Thoracic aorta (tissue), 2 donors: ENCODE data around the gene LSM14B. TPM values are rescaled to one million over a fixed set of nuclear protein-coding genes. Genes with fewer than 3 reads are reported as not detected.

Experiments
- ATAC-seq: fragments of 150-250 bp; one replicate; pipeline ENCODE4 v1.8.0; 2017; ENCODE audit warnings: low read depth; ENCODE audit not compliant: insufficient number of reproducible peaks, low FRiP score
- DNase-seq: peaks from one replicate; pipeline ENCODE4 v3.0.0-alpha.2; 2020; ENCODE audit warnings: low spot score
- H3K27ac ChIP-seq, 2 donors: fragments of 200-600 bp; sonication (generic); 1 replicate in 1 of 2; 2 replicates in 1 of 2; pipeline ENCODE4 v1.5.1; 2016; ENCODE audit warnings: mild to moderate bottlenecking in 2 of 2, moderate library complexity in 2 of 2
- H3K27me3 ChIP-seq: fragments of 200-600 bp; sonication (generic); replicated peaks from 2 replicates; pipeline ENCODE4 v1.6.0; 2016; ENCODE audit warnings: mild to moderate bottlenecking; ENCODE audit not compliant: insufficient read depth
- H3K36me3 ChIP-seq: fragments of 200-600 bp; sonication (generic); one replicate; pipeline ENCODE4 v1.5.1; 2016
- H3K4me1 ChIP-seq, 2 donors: fragments of 200-600 bp; sonication (generic); 1 replicate in 1 of 2; 2 replicates in 1 of 2; pipeline versions ENCODE4 v1.5.1 to v1.6.0; 2016; ENCODE audit warnings: low read depth in 2 of 2, mild to moderate bottlenecking in 1 of 2; ENCODE audit not compliant: control insufficient read depth in 1 of 2
- H3K4me3 ChIP-seq: fragments of 200-600 bp; sonication (generic); 2 replicates; pipeline ENCODE4 v1.5.1; 2016; ENCODE audit warnings: mild to moderate bottlenecking
- H3K9me3 ChIP-seq: fragments of 200-600 bp; sonication (generic); 2 replicates; pipeline ENCODE4 v1.5.1; 2016
- CTCF ChIP-seq: fragments of 200-600 bp; sonication (generic); IDR thresholded peaks from one replicate; pipeline ENCODE4 v1.5.1; 2019; ENCODE audit warnings: antibody characterized with exemption
- total RNA-seq, 2 donors: library from RNA; depleted of rRNA; stranded (reverse); fragments of >200 nt; gene quantifications; one replicate each; pipeline versions ENCODE4 v1.1.0 to v1.2.3, GENCODE V29; 2016

The LSM14B gene
- total RNA-seq, 2 donors from 2014 or later, result 11.4 to 38.7 TPM

GRCh38 chr20:62096421-62097380 is 25.6 kb upstream of the LSM14B start:
- DNase-seq (no peak), ATAC-seq (peak; percentile 55)
- no peaks in the 10 kb centered on the region for H3K27me3 ChIP-seq
- no peaks in the 10 kb centered on the region for H3K36me3 ChIP-seq
- TF ChIP-seq CTCF, result no peak
- H3K9me3 ChIP-seq, result peaks cover 6% of the 10 kb centered on the region
- no peaks in the 10 kb centered on the region for H3K4me1 ChIP-seq
- H3K27ac ChIP-seq, result no peak overlapping the region
- H3K4me3 ChIP-seq, result no peak overlapping the region

GRCh38 chr20:62097881-62098407 is 24.3 kb upstream of the LSM14B start:
- Histone ChIP-seq H3K27ac (no peak overlapping the region), H3K4me3 (no peak overlapping the region), H3K27me3 (no peaks in the 10 kb centered on the region), H3K4me1 (no peaks in the 10 kb centered on the region), H3K36me3 (no peaks in the 10 kb centered on the region), H3K9me3 (peaks cover 6% of the 10 kb centered on the region)
- no peak for DNase-seq
- no peak for ATAC-seq
- no peak for TF ChIP-seq CTCF

GRCh38 chr20:62101078-62101477 is 21.2 kb upstream of the LSM14B start:
- no peak for DNase-seq
- H3K9me3 ChIP-seq, result peaks cover 6% of the 10 kb centered on the region
- no peak overlapping the region for H3K27ac ChIP-seq
- no peaks in the 10 kb centered on the region for H3K36me3 ChIP-seq
- TF ChIP-seq CTCF, result no peak
- no peaks in the 10 kb centered on the region for H3K4me1 ChIP-seq
- no peak for ATAC-seq
- H3K4me3 ChIP-seq, result no peak overlapping the region
- no peaks in the 10 kb centered on the region for H3K27me3 ChIP-seq

- no peak for TF ChIP-seq CTCF
- no peak for ATAC-seq
- no peaks in the 10 kb centered on the region for H3K36me3 ChIP-seq
- H3K27ac ChIP-seq, result no peak overlapping the region
- no peak for DNase-seq
- H3K4me1 ChIP-seq, result no peaks in the 10 kb centered on the region
- peaks cover 25% of the 10 kb centered on the region for H3K9me3 ChIP-seq
- H3K4me3 ChIP-seq, result no peak overlapping the region
- H3K27me3 ChIP-seq, result no peaks in the 10 kb centered on the region
Measured at GRCh38 chr20:62103508-62104233, 18.6 kb upstream of the LSM14B start.

- Histone ChIP-seq H3K27me3 (no peaks in the 10 kb centered on the region), H3K27ac (no peak overlapping the region), H3K9me3 (peaks cover 31% of the 10 kb centered on the region), H3K4me1 (no peaks in the 10 kb centered on the region), H3K4me3 (no peak overlapping the region), H3K36me3 (no peaks in the 10 kb centered on the region)
- no peak for DNase-seq
- TF ChIP-seq CTCF, result no peak
- no peak for ATAC-seq
Measured at GRCh38 chr20:62104234-62104789, 18.0 kb upstream of the LSM14B start.
